ENCODE measurements around the gene EPAS1.

- TF ChIP-seq POLR2A (IDR thresholded peaks at IDR 0.05; ENCODE audit: low read length) (peak; percentile 55), GATA1 (IDR thresholded peaks at IDR 0.05; ENCODE audit: low read depth, low read length) (no peak)
Measured at GRCh38 chr2:46296840-46297545, at the start of gene EPAS1.

All from erythroblast (primary cell).